Measurements from ENCODE around the gene IDH3A. TPM values are rescaled to one million over a fixed set of nuclear protein-coding genes. Genes with fewer than 3 reads are reported as not detected.

Gene IDH3A
- total RNA-seq, 6 experiments from 2014 or later, result 22.0 to 46.5 (median 34.6) TPM

DNA sequence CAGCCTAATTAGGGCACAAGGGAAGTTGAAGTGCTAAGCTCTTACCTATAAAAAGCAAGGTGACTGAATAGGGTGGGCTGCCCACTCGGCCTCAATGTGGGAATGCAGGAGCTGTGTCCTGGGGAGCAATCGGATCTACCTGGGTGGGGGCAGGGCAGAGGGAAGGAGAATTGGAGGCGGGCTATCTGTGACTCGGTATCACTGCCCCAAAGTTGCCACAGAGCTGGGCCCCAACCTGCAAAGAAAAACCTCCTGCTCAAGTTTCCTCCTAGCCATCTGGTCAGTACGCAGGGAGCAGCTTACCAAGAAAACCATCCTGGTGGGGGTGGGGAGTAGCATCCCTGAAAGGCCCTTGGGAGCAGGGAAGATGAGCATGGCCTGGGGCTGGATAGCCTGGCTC is 28.6 kb upstream of the IDH3A start:
- WGBS (ENCODE audit: insufficient coverage, low coverage, low lambda C conversion rate, missing lambda C conversion rate), result 88% methylated on average over 4 of the region's 5 CpGs
- Histone ChIP-seq H3K4me1 (peaks cover 0 to 2% (median 0%) of the 10 kb centered on the region in 4 donors), H3K27me3 (no peaks in the 10 kb centered on the region), H3K36me3 (no peaks in the 10 kb centered on the region), H3K9me3 (no peaks in the 10 kb centered on the region), H3K27ac (no peak overlapping the region), H3K4me3 (no peak overlapping the region)
- intact Hi-C loops (cut with DNase I), result loop anchor here in 1 of 2 donors (5.0 kb wide), 1 partner anchor 72 kb away; no protein-coding TSS in a partner anchor
- TF ChIP-seq, protein P1, sequence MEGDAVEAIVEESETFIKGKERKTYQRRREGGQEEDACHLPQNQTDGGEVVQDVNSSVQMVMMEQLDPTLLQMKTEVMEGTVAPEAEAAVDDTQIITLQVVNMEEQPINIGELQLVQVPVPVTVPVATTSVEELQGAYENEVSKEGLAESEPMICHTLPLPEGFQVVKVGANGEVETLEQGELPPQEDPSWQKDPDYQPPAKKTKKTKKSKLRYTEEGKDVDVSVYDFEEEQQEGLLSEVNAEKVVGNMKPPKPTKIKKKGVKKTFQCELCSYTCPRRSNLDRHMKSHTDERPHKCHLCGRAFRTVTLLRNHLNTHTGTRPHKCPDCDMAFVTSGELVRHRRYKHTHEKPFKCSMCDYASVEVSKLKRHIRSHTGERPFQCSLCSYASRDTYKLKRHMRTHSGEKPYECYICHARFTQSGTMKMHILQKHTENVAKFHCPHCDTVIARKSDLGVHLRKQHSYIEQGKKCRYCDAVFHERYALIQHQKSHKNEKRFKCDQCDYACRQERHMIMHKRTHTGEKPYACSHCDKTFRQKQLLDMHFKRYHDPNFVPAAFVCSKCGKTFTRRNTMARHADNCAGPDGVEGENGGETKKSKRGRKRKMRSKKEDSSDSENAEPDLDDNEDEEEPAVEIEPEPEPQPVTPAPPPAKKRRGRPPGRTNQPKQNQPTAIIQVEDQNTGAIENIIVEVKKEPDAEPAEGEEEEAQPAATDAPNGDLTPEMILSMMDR (IDR thresholded peaks at IDR 0.05), result no peak
- TF ChIP-seq POLR2A (IDR thresholded peaks at IDR 0.05), result no peak
- no peak for DNase-seq
- ATAC-seq, result no peak

GRCh38 chr15:78125267-78125666 is 23.9 kb upstream of the IDH3A start:
- no peaks in the 10 kb centered on the region for H3K36me3 ChIP-seq
- no peak for DNase-seq
- 100% methylated on average over 2 of the region's 3 CpGs for WGBS (ENCODE audit: insufficient coverage, low coverage, low lambda C conversion rate, missing lambda C conversion rate)
- no peak for ATAC-seq
- no peaks in the 10 kb centered on the region for H3K9me3 ChIP-seq
- intact Hi-C loops (cut with DNase I), result loop anchor here in 1 of 2 donors (5.0 kb wide), 1 partner anchor 117 kb away; no protein-coding TSS in a partner anchor
- H3K27ac ChIP-seq, result no peak overlapping the region
- H3K4me3 ChIP-seq, result no peak overlapping the region
- TF ChIP-seq, protein P1 (IDR thresholded peaks at IDR 0.05), result no peak
- no peak for TF ChIP-seq POLR2A (IDR thresholded peaks at IDR 0.05)
- no peaks in the 10 kb centered on the region for H3K27me3 ChIP-seq
- H3K4me1 ChIP-seq, result peaks cover 0 to 4% (median 0%) of the 10 kb centered on the region in 4 donors

DNA sequence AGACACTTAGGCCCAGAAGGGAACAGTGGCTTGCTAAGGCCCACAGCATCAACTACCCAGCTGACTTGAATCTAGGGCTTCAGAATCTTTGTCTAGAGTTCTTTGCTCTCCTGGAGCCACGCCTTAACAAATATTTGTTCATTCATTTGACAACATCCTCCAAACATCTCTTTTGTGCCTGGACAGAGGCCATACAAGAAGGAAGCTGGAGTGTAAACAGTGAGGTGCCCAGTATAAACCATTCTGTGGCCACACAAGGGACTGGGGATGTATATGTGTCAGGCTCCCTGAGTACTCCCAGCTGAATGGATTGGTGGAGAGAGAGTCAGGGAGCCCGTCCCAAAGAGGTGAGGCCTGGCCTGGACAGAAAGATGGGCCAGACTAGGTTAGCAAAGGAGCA is 21.3 kb upstream of the IDH3A start:
- DNase-seq, result no peak
- H3K4me1 ChIP-seq, result peaks cover 0 to 15% (median 0%) of the 10 kb centered on the region in 4 donors
- no peak overlapping the region for H3K27ac ChIP-seq
- no peaks in the 10 kb centered on the region for H3K36me3 ChIP-seq
- H3K4me3 ChIP-seq, result no peak overlapping the region
- ATAC-seq, result peak; percentile 4 to 54 (median 38)
- 74% methylated on average over 2 of the region's 2 CpGs for WGBS (ENCODE audit: insufficient coverage, low coverage, low lambda C conversion rate, missing lambda C conversion rate)
- no peaks in the 10 kb centered on the region for H3K9me3 ChIP-seq
- H3K27me3 ChIP-seq, result no peaks in the 10 kb centered on the region
- intact Hi-C loops (cut with DNase I), result loop anchor here in 1 of 2 donors (5.0 kb wide), 1 partner anchor 114 kb away; no protein-coding TSS in a partner anchor
- TF ChIP-seq, protein P1 (IDR thresholded peaks at IDR 0.05), result no peak
- no peak for TF ChIP-seq POLR2A (IDR thresholded peaks at IDR 0.05)

DNA sequence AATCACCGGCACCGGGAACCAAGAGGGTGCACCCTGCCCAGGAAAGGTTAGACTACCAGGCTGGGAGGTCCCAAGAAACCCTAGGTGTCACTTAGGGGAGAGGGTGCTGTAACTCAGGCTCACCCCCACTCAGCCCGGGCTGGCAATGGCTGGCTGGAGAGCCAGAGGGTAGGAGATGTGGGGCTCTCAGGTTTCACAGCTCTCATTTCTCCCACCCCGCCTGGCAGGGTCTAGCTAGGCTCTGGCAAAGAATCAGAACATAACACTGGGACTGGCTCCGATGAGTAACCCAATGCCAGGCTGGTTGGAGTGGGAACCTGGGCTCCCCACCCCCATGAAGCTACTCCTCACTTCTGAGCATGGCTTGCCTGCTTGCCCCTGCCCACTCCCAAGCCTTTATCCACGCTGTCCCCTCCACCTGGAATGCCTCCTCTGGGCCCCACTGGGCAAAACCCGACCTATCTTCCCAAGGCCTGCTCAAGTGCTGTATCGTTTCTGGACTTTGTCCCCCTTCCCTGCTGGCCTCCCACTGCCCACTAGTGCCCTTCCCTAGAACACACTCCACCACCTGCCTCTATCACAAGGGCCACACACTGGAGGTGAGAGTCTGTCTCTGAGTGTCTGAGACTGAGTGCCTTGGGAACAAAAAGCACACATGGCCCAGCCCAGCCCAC is 19.9 kb upstream of the IDH3A start:
- Histone ChIP-seq H3K27me3 (no peaks in the 10 kb centered on the region), H3K4me3 (no peak overlapping the region), H3K36me3 (no peaks in the 10 kb centered on the region), H3K27ac (no peak overlapping the region), H3K4me1 (peaks cover 0 to 15% (median 0%) of the 10 kb centered on the region in 4 donors), H3K9me3 (no peaks in the 10 kb centered on the region)
- TF ChIP-seq, protein P1 (IDR thresholded peaks at IDR 0.05), result no peak
- TF ChIP-seq POLR2A (IDR thresholded peaks at IDR 0.05), result no peak
- 75% methylated on average over 2 of the region's 8 CpGs for WGBS (ENCODE audit: insufficient coverage, low coverage, low lambda C conversion rate, missing lambda C conversion rate)
- intact Hi-C loops (cut with DNase I), result loop anchor here in 1 of 2 donors (5.0 kb wide), 1 partner anchor 113 kb away; no protein-coding TSS in a partner anchor
- ATAC-seq, result no peak
- no peak for DNase-seq

Measured in right lobe of liver (tissue), 6 donors.